Left renal cortex interstitium (tissue), 4 donors: Measurements from ENCODE around the gene APBA2. TPM values are rescaled to one million over a fixed set of nuclear protein-coding genes. Genes with fewer than 3 reads are reported as not detected.

ENCODE experiments used
- DNase-seq, 4 donors: peaks; one replicate each; pipeline ENCODE4 v3.0.0-alpha.2; 2013; ENCODE audit warnings: low read depth in 4 of 4, low spot score in 2 of 4, missing footprints in 1 of 4
- polyA plus RNA-seq, 4 donors: library from polyadenylated mRNA; unstranded; fragments of 120-200 nt; gene quantifications; one replicate each; pipeline ENCODE4 v1.2.1, GENCODE V29; 2013; ENCODE audit not compliant: insufficient read length in 4 of 4

The APBA2 gene
- polyA plus RNA-seq, 4 donors = 11.7 to 19.3 (median 15.1) TPM

- DNase-seq = no peak
Observed at GRCh38 chr15:28979208-28979841, 93.6 kb downstream of the APBA2 start.

GRCh38 chr15:28980709-28981350 is 95.1 kb downstream of the APBA2 start:
- DNase-seq = no peak

DNA sequence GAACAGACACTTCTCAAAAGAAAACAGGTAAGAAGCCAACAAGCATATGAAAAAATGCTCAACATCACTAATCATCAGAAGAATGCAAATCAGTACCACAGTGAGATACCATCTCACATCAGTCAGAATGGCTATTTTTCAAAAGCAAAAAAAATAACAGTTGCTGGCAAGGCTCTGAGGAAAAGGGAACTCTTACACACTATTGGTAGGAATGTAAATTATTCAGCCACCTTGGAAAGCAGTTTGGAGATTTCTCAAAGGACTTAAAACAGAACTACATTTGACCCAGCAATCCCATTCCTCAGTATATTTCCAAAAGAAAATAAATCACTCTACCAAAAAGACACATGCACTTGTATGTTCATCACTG is 95.6 kb downstream of the APBA2 start:
- no peak for DNase-seq

DNA sequence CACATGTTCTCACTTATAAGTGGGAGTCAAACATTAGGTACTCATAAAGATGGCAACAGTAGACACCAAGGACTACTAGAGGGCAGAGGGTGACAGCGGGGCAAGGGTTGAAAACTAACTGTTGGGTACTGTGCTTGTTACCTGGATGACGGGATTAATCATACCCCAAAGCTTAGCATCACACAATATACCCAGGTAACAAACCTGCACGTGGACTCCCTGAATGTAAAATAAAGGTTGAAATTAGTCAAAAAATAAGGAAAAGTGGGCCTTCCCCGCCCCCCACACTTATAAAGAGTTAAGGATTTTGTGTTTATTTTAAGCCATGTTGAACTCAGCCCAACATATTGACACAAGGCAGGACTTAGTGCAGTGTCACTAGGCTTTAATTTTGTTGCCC is 96.1 kb downstream of the APBA2 start:
- DNase-seq = no peak

- no peak for DNase-seq
Observed at GRCh38 chr15:28982886-28983285, 97.1 kb downstream of the APBA2 start.

- no peak for DNase-seq
Observed at GRCh38 chr15:28983432-28984311, 97.9 kb downstream of the APBA2 start.

GRCh38 chr15:28984421-28985315 is 98.9 kb downstream of the APBA2 start:
- DNase-seq = peak in 2 of 4 donors; percentile 37 to 40

DNA sequence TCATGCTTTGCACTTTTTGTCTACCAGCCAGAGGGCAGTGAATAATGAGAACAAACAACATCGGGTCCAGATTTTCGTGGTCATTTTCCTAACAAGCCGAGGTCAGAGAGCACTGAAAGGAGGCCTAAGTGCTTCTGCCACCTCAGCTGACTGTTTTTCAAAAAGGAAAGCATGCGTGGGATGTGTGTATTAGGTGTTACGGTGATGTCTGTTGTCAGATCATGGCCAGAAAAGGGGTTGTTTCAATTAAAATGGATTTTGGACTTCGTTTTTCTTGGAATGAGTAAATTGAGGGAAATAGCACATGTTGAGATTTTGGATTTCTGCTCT is 99.5 kb downstream of the APBA2 start:
- no peak for DNase-seq

- DNase-seq = no peak
Observed at GRCh38 chr15:28985691-28986090, 99.9 kb downstream of the APBA2 start.

DNA sequence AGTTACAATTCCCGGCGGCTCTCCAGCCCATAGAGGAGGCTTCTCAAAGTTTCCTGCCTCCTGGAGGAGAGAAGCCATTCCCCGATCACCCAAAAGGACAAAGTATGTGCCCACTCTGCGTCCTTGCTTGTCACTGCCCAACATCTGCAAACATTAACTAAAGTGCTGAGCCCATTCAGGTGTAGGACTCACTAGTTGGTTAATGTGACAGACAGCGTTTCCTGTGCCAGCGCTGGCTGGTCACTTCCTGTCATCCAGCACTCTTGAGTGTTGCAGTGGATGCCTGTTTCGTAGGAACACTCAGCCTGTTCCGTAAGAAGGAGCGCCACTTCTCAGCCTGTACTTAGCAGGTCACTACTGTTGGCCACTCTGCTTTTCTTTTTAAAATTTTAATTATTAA is 100.3 kb downstream of the APBA2 start:
- DNase-seq = no peak

DNA sequence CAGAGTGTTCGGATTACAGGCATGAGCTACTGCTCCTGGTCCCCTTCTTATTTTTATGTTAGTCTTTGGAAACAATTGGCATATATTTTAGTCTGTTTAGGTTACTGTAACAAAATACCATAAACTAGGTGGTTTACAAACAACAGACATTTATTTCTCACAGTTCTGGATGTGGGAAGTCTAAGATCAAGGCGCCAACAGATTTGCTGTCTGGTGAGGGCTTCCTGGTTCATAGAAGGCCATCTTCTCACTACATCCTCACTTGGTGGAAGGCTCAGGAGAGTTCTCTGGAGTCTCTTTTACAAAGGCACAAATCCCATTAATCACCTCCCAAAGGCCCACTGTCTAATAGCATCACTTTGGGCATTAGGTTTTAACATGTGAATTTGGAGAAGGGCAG is 101.0 kb downstream of the APBA2 start:
- DNase-seq = no peak

GRCh38 chr15:28987337-28987736 is 101.6 kb downstream of the APBA2 start:
- DNase-seq = no peak

GRCh38 chr15:28989239-28989830 is 103.6 kb downstream of the APBA2 start:
- no peak for DNase-seq

GRCh38 chr15:28989896-28990295 is 104.1 kb downstream of the APBA2 start:
- DNase-seq = no peak

- no peak for DNase-seq
Observed at GRCh38 chr15:28990390-28990789, 104.6 kb downstream of the APBA2 start.

DNA sequence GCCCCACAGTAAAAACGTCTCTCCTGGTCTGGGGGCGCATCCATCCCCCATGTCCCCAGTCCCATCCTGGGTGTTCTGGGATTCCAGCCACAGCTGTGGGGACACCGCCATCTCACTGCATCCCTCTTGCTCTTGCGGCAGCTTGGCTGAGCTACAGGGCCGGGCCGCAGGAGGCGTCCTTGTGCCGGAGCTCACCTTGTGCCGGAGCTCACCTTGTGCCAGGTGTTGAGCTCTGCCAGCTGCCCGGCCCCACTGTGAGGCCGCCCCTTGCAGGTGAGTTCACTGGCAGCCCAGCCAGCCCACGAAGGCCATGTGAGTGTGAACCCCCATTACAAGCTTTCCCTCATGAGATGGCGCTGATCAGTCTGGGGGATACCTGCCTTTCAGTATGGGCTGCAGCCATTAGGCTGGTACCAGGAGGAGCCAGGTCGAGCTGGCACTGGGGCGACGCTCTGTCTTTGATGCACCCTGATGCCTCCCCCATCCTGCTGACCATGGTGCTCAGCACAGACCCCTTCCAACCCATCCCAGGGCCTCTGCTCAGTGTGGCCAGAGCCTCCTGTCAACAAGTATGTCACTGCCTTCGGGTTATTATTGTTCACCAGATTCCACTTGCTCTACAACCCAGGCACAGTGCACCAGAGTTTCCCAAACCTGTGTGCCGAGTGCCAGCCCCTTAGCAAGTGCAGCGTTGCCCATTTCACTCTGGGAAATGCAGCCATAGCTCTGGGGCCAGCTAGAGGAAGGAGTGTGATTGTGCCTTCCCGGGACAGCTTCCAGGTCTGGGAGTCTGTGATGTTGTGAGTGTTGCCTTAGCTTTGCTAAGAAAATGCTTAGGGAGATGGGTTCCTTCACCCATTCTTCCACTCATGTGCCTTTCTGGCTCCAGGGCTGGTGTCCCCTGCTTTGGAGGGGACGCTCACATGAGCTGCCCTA is 105.7 kb downstream of the APBA2 start:
- DNase-seq = no peak

DNA sequence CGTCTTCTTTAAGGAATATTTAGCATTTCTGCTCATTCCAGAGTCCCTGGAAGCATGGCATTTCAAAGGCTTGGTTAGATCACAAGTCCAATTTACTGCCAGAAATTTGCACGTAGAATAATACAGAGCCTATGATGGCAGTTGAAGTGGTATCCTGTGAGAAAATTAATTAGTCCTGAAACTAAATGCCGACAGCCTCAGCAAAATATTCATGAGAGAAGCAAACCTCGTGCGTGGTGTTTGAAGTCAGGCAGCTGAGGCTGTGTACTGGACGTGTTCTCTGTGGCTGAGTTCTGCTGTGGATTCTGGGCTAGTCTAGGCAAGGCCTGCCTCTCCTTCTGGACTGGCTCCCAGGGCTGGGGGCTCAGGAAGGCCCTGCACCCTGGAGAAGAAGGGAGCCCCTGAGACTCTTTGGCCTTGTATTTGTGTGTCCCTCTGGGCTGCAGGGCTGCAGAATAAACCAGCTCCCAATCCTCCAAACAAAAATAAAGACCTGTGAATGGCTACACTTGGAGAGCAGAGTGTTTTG is 106.6 kb downstream of the APBA2 start:
- no peak for DNase-seq

DNA sequence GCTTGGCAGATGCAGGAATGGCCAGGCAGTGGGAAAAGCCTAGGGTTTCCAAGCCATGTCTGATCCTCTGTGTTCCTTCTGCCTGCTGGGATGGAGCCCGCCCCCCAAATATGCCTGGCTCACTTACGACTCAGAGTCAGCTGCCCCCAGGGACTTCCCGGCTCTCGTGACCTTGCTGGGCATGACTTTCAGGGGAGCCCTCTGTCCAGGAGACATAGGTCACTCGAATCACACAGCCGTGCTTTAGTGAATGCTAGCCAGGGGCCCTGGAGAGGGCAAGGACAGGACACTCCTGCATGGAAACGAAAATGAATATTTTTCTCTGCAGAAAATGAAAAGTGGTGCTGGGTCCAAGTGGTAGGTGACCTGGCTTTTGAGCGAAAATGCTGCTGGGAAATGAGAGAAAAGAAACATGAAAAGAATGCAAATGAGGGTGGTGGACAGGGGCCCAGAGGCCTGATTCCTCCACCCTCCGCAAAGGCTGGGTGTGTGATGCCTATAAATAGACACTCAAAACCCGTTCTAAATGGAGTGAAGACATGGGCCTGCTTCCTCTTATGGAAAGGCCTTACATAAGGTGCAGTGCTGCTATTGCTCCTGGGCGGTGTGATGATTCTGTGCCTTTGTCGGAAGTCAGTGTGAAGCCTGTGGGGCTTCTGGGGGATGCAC is 107.4 kb downstream of the APBA2 start:
- no peak for DNase-seq

DNA sequence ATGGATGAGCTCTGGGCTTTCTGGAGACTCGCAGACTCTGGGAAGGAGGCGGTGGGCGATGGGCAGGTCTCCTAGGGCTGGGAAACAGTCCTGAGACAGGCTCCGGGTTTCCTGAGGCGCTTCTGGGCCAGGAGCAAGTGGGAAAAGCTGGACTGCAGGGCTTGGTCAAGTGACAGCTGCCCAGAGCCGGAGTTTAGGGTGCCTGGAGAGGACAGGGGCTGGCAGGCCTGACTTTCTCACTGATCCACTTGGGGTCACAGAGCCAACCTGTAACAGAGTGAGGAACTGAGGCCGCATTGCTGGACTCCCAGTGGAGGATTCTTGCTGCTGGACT is 107.9 kb downstream of the APBA2 start:
- DNase-seq = no peak
